ENCODE data around the gene AHRR. TPM values are rescaled to one million over a fixed set of nuclear protein-coding genes. Genes with fewer than 3 reads are reported as not detected.

Gene AHRR
- total and polyA plus RNA-seq, 2 of the 4 experiments (the other 2 are of a cell fraction), result 15.6 to 37.1 TPM

GRCh38 chr5:440401-441201, 119.1 kb downstream of the AHRR start:
- H3K4me1 ChIP-seq (ENCODE audit: control insufficient read depth, insufficient read depth, low read length), result peaks cover 9% of the 10 kb centered on the region
- DNase-seq (no peak), ATAC-seq (ENCODE audit: low read depth) (no peak)
- H3K4ac ChIP-seq (ENCODE audit: low read depth, low read length), result no peak overlapping the region; the same call in 1 of the 2 replicates
- dilution Hi-C loops (cut with HindIII; ENCODE audit: low sequenced_read_pairs, unreplicated experiment) (no loop called here), intact Hi-C loops (cut with micrococcal nuclease) (loop anchor here (2.0 to 5.0 kb wide), 2 partner anchors 33 to 118 kb away; no protein-coding TSS in a partner anchor), in situ Hi-C loops (cut with MboI; ENCODE audit: low sequenced_read_pairs) (no loop called here)
- H2BK120ac ChIP-seq (ENCODE audit: low read depth, low read length), result no peak overlapping the region
- no peak overlapping the region for H3K23ac ChIP-seq (ENCODE audit: low read depth, low read length)
- WGBS, 2 experiments (ENCODE audit: extremely low coverage in 2 of 2, insufficient read length in 1 of 2), result 88% methylated on average over 10 of the region's 18 CpGs; no CpG with 5 or more reads in 1 of the 2 experiments
- no peak overlapping the region for H4K5ac ChIP-seq (ENCODE audit: low read depth, low read length)
- no peak overlapping the region for H3K4me3 ChIP-seq (ENCODE audit: insufficient read depth, low read depth, low read length)
- peaks cover 4% of the 10 kb centered on the region; the same call in 1 of the 2 replicates for H3K9me1 ChIP-seq (ENCODE audit: insufficient read depth, low read length)
- no peak overlapping the region for H4K8ac ChIP-seq (ENCODE audit: low read depth in 2 of 2, low read length in 2 of 2)
- H4K20me1 ChIP-seq (ENCODE audit: insufficient read depth, low read length), result peaks cover 6% of the 10 kb centered on the region; the same call in 1 of the 2 replicates
- BruUV-seq (replicated peaks), result no TSS peak
- H3K14ac ChIP-seq (replicated peaks; ENCODE audit: low read depth, low read length), result no peak overlapping the region
- H2AK5ac ChIP-seq (ENCODE audit: low read depth, low read length), result peak overlapping the region; percentile 1; the same call in 1 of the 2 replicates
- H3K56ac ChIP-seq (ENCODE audit: extremely low read depth, insufficient read depth, low read length), result no peak overlapping the region
- H2AK9ac ChIP-seq (replicated peaks; ENCODE audit: low read depth, low read length, poor library complexity), result peak overlapping the region; percentile 55
- H3K9me3 ChIP-seq (ENCODE audit: control insufficient read depth, insufficient read depth, low read length), result no peaks in the 10 kb centered on the region
- H2AFZ ChIP-seq (replicated peaks; ENCODE audit: low read length, poor library complexity), result no peak overlapping the region
- H3K27me3 ChIP-seq (ENCODE audit: control insufficient read depth, insufficient read depth, low read length), result no peaks in the 10 kb centered on the region
- no peak overlapping the region for H3K9ac ChIP-seq (ENCODE audit: low read depth, low read length)
- no peak overlapping the region for H2BK20ac ChIP-seq (ENCODE audit: low read depth, low read length)
- H3K36me3 ChIP-seq (ENCODE audit: control insufficient read depth, insufficient read depth, low read length), result peaks cover 5% of the 10 kb centered on the region; the same call in 1 of the 2 replicates
- no peak overlapping the region for H2BK15ac ChIP-seq (ENCODE audit: low read depth, low read length)
- POLR2A ChIA-PET (ENCODE audit: unreplicated experiment), result interaction anchor here (0.5 kb wide), 1 partner anchor 100 kb away, joined by 5 read pairs; no protein-coding TSS in a partner anchor
- H3K4me2 ChIP-seq (ENCODE audit: low read depth, low read length), result no peak overlapping the region
- H3K18ac ChIP-seq (ENCODE audit: low read depth, low read length), result no peak overlapping the region
- H3K79me1 ChIP-seq (ENCODE audit: low read depth in 1 of 2, low read length in 2 of 2), result peaks cover 23 to 66% of the 10 kb centered on the region in 2 experiments
- CTCF ChIA-PET, result no interaction called here
- no peak overlapping the region for H3K27ac ChIP-seq (ENCODE audit: insufficient read depth, low read length)
- H2BK5ac ChIP-seq (ENCODE audit: low read depth, low read length, poor library complexity, severe bottlenecking), result no peak overlapping the region
- 0 out of 2 replicates have a peak overlapping the region, but pooled peaks have one; percentile 19 for H4K91ac ChIP-seq (ENCODE audit: insufficient read depth, low read depth, low read length)
- TF ChIP-seq MAFK (IDR thresholded peaks at IDR 0.05; ENCODE audit: low read depth, low read length) (no peak), USF2 (IDR thresholded peaks at IDR 0.05; ENCODE audit: low read depth, low read length) (no peak), MXI1 (IDR thresholded peaks at IDR 0.05; ENCODE audit: borderline replicate concordance, low read depth, low read length) (no peak), FOS (IDR thresholded peaks at IDR 0.05; ENCODE audit: low read depth, low read length) (no peak), POLR2A (IDR thresholded peaks at IDR 0.05; ENCODE audit: low read depth, low read length) (no peak), SMC3 (IDR thresholded peaks at IDR 0.05; ENCODE audit: low read depth, low read length) (no peak), RFX5 (IDR thresholded peaks at IDR 0.05; ENCODE audit: low read depth, low read length) (no peak), CTCF (conservative IDR thresholded peaks at IDR 0.05; ENCODE audit: low read depth, low read length) (no peak), ELK1 (IDR thresholded peaks at IDR 0.05; ENCODE audit: borderline replicate concordance, low read depth, low read length) (no peak), RAD21 (IDR thresholded peaks at IDR 0.05; ENCODE audit: low read length) (no peak), RCOR1 (IDR thresholded peaks at IDR 0.05; ENCODE audit: insufficient replicate concordance, low read length) (no peak), NFE2L2 (IDR thresholded peaks at IDR 0.05; ENCODE audit: low read depth, low read length) (no peak), CHD1 (IDR thresholded peaks at IDR 0.05; ENCODE audit: low read depth, low read length) (no peak), CEBPB (IDR thresholded peaks at IDR 0.05; ENCODE audit: low read depth, low read length) (no peak)
